NCI-H1105 treated with DMSO at 0.1 percent for 48 hours (cell line): Measurements from ENCODE around the gene EXOC7.

Experiments used
- DNase-seq: peaks from one replicate; lab custom pipeline; 2025; lab: John Stamatoyannopoulos, UW

The EXOC7 gene

DNA sequence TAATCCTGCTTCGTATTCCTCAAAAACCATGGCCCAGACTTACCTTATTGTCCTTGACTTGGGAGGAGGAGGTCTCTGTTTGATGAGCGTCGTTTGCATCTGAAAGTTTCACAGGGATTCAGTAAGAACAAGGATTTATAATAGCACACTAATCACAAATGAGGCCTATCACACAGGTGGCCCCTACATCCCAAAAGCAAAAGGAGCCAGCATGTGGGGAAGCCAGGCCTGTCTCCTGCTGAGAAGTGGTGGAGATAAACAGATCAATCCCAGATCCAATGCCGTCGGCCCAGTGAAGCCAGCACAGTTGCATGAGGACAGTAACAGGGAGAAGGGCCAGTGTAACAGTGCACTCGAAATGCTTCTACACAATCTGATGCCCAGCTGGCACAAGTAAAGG is 63.2 kb downstream of the EXOC7 start:
- no peak for DNase-seq

DNA sequence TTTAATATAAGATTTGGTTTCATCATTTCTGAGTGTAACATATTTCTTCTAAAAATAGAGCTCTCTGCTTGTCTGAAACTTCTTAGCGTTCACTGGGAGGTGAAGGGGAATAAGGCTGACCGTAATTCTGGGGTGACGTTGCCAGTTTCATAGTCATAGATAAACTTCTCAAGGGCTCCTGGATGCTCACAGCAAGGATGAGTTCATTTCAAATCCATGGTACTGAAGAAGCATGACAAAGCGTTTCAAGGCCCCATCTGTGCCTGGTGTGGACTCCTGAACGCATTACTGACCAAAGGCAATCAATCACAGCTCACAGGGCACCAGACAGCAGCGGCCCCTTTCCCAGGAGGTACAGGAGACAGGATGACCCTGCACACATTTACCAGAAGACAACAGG is 64.5 kb downstream of the EXOC7 start:
- no peak for DNase-seq

DNA sequence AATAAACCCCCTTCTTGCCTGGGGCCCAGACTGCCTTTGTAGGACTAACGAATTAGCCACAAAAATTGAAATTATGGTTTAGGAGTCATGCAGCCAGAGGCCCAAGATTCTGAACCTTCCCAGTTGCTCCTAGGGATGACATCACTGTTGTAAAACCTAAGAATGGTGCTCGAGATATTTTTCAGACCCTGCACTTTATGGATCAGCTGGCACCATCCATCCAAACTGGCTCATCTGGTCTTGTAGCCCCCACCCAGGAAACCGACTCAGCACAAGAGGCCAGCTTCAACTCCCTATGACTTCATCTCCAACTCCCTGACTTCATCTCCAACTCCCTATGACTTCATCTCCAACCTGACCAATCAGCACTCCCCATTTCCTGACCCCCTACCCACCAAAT is 65.5 kb downstream of the EXOC7 start:
- no peak for DNase-seq

DNA sequence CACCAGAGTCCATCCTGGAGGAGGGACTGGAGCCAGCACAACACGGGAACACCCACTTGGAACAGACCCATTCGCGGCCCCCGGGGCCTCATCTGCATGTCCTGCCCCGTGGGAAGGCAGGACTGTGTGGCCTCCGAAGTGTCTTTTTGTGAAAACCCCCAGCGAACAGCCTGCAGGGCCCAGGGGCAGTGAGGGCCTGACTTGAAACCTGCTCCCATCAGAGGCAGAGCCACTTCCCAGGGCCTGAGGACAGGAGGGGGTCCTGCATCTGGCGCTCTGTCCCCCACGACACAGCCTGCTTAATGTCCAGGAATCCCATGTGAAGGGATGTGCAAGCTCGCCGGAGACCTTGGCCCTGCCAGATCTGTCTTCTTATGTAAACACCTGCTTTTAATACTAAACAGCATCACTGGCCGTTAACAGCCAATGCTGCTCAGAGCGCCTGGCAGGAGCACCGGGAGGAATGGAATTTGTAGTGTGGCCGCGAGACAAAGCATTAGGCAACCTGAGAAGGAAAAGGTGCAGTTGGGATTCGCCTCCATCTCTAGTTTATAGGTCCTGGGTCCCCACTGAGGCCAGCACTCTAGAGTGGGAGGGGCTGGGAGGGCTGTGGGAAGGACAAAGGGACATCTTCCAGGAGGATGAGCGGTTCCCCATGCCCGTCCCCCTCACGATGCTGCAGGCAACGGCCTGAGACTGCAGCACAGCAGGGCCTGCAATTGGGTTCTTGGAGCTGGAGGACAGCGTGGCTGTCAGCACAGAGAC is 66.9 kb downstream of the EXOC7 start:
- no peak for DNase-seq

DNA sequence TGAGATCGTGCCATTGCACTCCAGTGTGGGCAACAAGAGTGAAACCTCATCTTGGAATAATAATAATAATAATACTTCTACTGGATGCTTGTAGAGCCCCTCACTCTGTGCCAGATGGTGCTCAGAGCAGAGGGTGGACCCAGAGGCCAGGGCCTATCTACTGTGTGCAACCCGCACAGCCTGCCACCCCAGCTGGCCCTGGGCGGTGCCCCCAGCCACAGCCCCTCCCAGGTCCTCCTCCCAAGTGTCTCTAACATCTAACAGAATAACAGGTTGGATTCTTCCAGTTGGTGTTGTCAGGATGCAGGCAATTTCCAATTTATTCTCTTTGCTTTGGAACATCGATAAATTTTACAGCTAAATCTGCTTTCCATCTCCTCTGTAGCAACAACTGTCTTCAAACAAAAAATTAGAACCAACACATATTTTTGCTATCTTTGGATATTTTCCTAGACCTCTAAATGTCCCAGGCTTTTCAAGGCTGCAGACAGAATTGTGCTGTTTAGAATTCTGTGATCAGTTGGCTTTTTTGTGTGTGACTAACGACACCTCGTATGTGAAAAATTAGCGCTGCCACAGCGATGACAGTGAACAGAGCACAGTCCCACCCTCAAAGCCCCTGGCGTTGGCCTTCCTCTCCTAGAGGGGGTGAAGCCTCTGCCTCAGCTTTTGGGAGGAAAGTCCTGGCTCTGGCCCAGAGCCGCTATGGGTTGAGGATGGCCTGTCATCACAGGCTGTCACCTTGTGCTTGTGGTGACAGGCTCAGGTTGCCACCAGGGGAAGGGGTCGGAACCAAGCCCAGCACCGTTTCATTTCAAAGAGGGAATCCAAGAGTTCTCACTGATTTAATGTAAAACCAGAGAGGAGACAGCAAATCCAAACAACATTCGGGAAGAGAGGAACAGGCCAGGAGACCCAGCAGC is 68.9 kb downstream of the EXOC7 start:
- DNase-seq = no peak

DNA sequence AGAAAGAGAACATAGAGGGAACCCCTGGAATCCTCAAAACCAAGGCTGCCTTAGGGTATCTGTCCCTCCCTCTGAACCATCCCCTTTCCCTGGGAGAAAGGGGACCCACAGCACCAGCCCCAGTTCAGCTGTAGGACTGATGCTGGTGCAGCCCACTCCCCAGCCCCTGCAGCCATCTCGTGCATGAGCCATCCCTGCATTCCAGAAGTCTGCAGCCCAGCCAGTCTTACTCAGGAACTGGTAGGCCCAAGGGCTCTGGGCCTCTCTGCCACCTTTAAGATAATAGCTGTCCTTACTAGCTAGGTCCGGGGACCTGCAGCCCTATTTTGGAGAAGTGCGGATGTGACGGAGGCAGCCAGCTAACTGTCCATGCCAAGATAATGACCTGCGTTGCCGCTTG is 70.4 kb downstream of the EXOC7 start:
- no peak for DNase-seq

DNA sequence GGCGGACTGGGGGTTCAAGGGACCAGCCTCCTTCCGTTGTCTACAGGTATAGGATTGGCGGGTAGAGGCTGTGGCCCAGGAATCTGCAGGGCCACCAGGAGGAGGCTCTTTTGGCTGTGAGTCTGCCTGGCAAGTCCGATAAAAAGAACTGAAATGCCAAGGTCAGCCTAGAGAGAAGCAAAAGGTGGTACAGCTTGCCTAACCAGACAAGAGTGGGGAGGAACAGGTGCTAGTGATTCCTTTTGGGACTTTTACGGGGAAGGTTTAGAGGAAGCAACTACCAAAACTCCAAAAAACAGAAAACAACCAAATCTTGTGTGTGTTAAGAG is 70.8 kb downstream of the EXOC7 start:
- DNase-seq = no peak

DNA sequence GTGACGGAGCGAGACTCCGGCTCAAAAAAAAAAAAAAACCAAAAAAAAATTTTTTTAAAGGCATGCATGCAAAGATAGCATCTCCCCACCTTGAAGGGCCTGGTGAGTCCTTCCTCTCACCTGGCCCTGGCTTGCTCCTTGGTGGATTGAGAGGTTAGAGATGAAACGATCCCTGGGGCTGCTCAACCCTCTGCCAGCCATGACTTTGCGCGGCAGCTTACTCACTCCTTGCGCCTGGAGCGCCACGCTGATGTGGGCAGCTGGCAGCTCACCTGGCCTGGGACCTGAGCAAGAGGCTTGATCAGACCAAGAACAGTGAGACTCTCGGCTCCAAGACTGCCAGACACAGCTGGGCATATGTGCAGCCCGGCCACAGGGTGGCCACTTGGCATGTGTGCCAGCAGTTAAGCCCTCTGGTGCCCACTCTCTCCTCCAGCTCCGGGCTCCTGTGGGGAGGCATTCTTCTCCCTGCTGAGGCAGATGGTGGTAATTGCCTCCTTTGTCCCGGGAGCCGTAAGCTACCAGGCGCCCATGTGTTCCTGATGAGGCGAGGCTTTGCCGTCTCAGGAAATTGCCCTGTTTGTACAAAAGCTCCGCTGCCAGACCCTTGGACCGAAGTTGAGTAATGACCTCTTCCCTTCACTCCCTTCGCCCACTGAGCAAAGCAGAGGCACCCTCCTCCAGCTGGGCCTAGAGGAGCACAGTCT is 71.4 kb downstream of the EXOC7 start:
- DNase-seq = no peak
